Measurements from ENCODE around the gene CCNG2. TPM values are rescaled to one million over a fixed set of nuclear protein-coding genes. Genes with fewer than 3 reads are reported as not detected.

The CCNG2 gene
- total RNA-seq, 4 donors from 2014 or later = 7.7 to 12.6 (median 9.7) TPM

DNA sequence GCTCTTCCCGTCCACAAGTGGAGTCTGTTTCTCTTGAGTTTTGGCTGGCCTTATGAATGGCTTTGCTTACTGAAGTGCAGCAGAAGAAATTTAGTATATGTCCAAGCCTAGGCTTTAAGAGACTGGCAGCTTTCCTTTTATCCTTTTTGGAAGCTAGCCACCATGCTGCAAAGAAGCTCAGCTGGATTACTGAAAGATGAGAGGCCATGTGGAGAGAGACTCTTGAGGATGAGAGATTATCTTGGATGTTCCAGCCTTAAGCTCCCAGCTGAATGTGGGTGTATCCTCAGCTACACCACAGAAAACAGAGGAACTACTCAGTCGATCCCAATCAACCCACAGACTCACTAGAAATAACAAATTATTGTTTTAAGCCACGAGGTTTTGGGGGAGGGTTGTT, 12.5 kb downstream of the CCNG2 start:
- Histone ChIP-seq H3K4me3 (no peak overlapping the region), H3K36me3 (peaks cover 0 to 5% of the 10 kb centered on the region in 2 donors), H3K4me1 (no peaks in the 10 kb centered on the region), H3K9me3 (no peaks in the 10 kb centered on the region), H3K27ac (no peak overlapping the region), H3K27me3 (no peaks in the 10 kb centered on the region)
- intact Hi-C loops (cut with DNase I; ENCODE audit: low total_unique reads) (no loop called here), in situ Hi-C loops (cut with MboI; ENCODE audit: low sequenced_read_pairs in 4 of 4) (no loop called here)
- no peak for DNase-seq
- ATAC-seq = no peak
- TF ChIP-seq CTCF (IDR thresholded peaks at IDR 0.05 in 4 of 5, conservative IDR thresholded peaks at IDR 0.05 in 1 of 5) (no peak), POLR2A (IDR thresholded peaks at IDR 0.05) (no peak)

GRCh38 chr4:77170926-77171325, 13.9 kb downstream of the CCNG2 start:
- DNase-seq = no peak
- intact Hi-C loops (cut with DNase I; ENCODE audit: low total_unique reads) (no loop called here), in situ Hi-C loops (cut with MboI; ENCODE audit: low sequenced_read_pairs in 4 of 4) (no loop called here)
- Histone ChIP-seq H3K9me3 (no peaks in the 10 kb centered on the region), H3K4me1 (no peaks in the 10 kb centered on the region), H3K36me3 (no peaks in the 10 kb centered on the region), H3K27ac (no peak overlapping the region), H3K27me3 (no peaks in the 10 kb centered on the region), H3K4me3 (no peak overlapping the region)
- no peak for ATAC-seq
- TF ChIP-seq CTCF (IDR thresholded peaks at IDR 0.05 in 4 of 5, conservative IDR thresholded peaks at IDR 0.05 in 1 of 5) (no peak), POLR2A (IDR thresholded peaks at IDR 0.05) (no peak)

- intact Hi-C loops (cut with DNase I; ENCODE audit: low total_unique reads) (no loop called here), in situ Hi-C loops (cut with MboI; ENCODE audit: low sequenced_read_pairs in 4 of 4) (no loop called here)
- H3K27ac ChIP-seq = no peak overlapping the region
- DNase-seq = no peak
- H3K9me3 ChIP-seq = no peaks in the 10 kb centered on the region
- TF ChIP-seq CTCF (IDR thresholded peaks at IDR 0.05 in 4 of 5, conservative IDR thresholded peaks at IDR 0.05 in 1 of 5) (no peak), POLR2A (IDR thresholded peaks at IDR 0.05) (no peak)
- H3K27me3 ChIP-seq = peaks cover 0 to 9% (median 0%) of the 10 kb centered on the region in 3 donors
- no peaks in the 10 kb centered on the region for H3K4me1 ChIP-seq
- no peaks in the 10 kb centered on the region for H3K36me3 ChIP-seq
- H3K4me3 ChIP-seq = no peak overlapping the region
- no peak for ATAC-seq
Observed at GRCh38 chr4:77172336-77172735, 15.3 kb downstream of the CCNG2 start.

DNA sequence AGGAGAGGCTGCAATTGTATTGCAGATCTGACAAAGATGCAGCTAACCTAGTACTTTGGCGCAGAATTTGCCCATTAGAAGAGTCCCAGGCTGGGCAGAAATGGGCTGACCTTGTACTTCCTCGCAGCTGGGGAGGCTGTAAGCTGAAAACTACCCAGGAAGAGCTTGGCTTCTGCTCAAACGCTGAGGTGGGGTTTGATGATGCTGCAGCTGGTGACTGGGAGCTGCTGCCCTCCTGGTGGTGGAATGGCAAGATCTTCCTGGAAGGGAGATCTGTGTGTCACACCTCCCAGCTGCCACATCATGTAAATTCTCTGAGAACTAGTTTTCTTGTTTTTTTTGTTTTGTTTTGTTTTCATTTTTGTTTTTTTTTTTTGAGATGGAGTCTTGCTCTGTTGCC, 17.4 kb downstream of the CCNG2 start:
- in situ Hi-C loops (cut with MboI; ENCODE audit: low sequenced_read_pairs in 4 of 4) = no loop called here
- H3K4me3 ChIP-seq = no peak overlapping the region

More for the DNA sequence above, 17.4 kb downstream of the CCNG2 start:
- Histone ChIP-seq H3K9me3 (no peaks in the 10 kb centered on the region), H3K27ac (no peak overlapping the region), H3K4me1 (no peaks in the 10 kb centered on the region), H3K27me3 (peaks cover 0 to 12% (median 2%) of the 10 kb centered on the region in 3 donors), H3K36me3 (no peaks in the 10 kb centered on the region)
- intact Hi-C loops (cut with DNase I; ENCODE audit: low total_unique reads) = no loop called here
- TF ChIP-seq POLR2A (IDR thresholded peaks at IDR 0.05) (no peak), CTCF (IDR thresholded peaks at IDR 0.05 in 4 of 5, conservative IDR thresholded peaks at IDR 0.05 in 1 of 5) (no peak)
- DNase-seq = no peak
- ATAC-seq = no peak

Data from gastrocnemius medialis (tissue), 4 donors.